HepG2 (cell line): ENCODE measurements around the gene SMCO4. TPM values are rescaled to one million over a fixed set of nuclear protein-coding genes. Genes with fewer than 3 reads are reported as not detected.

Experiments
- ATAC-seq: fragments of 200-7000 bp; cut with Tn5 transposase; 3 replicates; pipeline ENCODE4 v1.9.1; 2020; ENCODE audit warnings: mild to moderate bottlenecking, moderate library complexity
- BruUV-seq: library from RNA; stranded (reverse); fragments of 400-500 nt; replicated peaks from 2 replicates; lab custom pipeline; 2021; lab: Mats Ljungman, UMichigan
- CTCF ChIA-PET: fragments of 300-600 bp; formaldehyde crosslinking; extraction: SDS; loops from one replicate; lab custom pipeline; 2021; ENCODE audit warnings: low total read pairs, inconsistent platforms, low intra/inter-chr PET ratio; lab: Yijun Ruan, JAX
- POLR2A ChIA-PET: fragments of 350-600 bp; sonication (Branson Sonifier 250); formaldehyde crosslinking; loops from one replicate; lab custom pipeline; 2020; ENCODE audit warnings: antibody characterized with exemption, inconsistent platforms; lab: Yijun Ruan, JAX
- DNase-seq: peaks from one replicate; pipeline ENCODE4 v3.0.0-alpha.2; 2015; ENCODE audit warnings: low spot score
- FAIRE-seq: peaks from 3 replicates; lab custom pipeline; 2011; peaks lifted over from hg19 to GRCh38; lab: Jason Lieb, UNC
- H2AFZ ChIP-seq: one replicate; pipeline ENCODE4 v1.6.1; 2011; ENCODE audit warnings: low read length, inconsistent platforms
- H3K27ac ChIP-seq: fragments of 300-600 bp; 3 replicates; pipeline ENCODE4 v1.8.0; 2011; ENCODE audit warnings: mixed run types, mild to moderate bottlenecking, mixed read lengths, low read length, inconsistent platforms; ENCODE audit not compliant: insufficient read depth; ENCODE audit errors: extremely low read length
- H3K27me3 ChIP-seq, 2 experiments: fragments of 200-600 bp in 1 of 2; 2 replicates in 1 of 2; 3 replicates in 1 of 2; pipeline versions ENCODE4 v1.6.0 to v1.8.0; 2011; ENCODE audit warnings: low read length in 2 of 2, mild to moderate bottlenecking in 2 of 2, moderate library complexity in 2 of 2, inconsistent platforms in 1 of 2; ENCODE audit not compliant: insufficient read depth in 2 of 2, control insufficient read depth in 1 of 2
- H3K36me3 ChIP-seq, 2 experiments: fragments of 200-600 bp in 1 of 2; replicated peaks in 1 of 2; 2 replicates in 1 of 2; 3 replicates in 1 of 2; pipeline versions ENCODE4 v1.5.1 to v1.8.0; 2011; ENCODE audit warnings: low read length in 2 of 2, inconsistent platforms in 1 of 2; ENCODE audit not compliant: insufficient read depth in 2 of 2, control insufficient read depth in 1 of 2
- H3K4me1 ChIP-seq: 2 replicates; pipeline ENCODE4 v1.5.1; 2012; ENCODE audit warnings: low read length, inconsistent platforms; ENCODE audit not compliant: insufficient read depth
- H3K4me2 ChIP-seq: 2 replicates; pipeline ENCODE4 v1.6.0; 2011; ENCODE audit warnings: low read depth, low read length, inconsistent platforms
- H3K4me3 ChIP-seq, 3 experiments: fragments of 200-600 bp in 1 of 3; sonication (generic), shearing (Covaris generic) in 1 of 3; replicated peaks in 1 of 3; 2 replicates each; pipeline ENCODE4 v1.5.1; 2011 to 2016; ENCODE audit warnings: low read length in 3 of 3, inconsistent platforms in 2 of 3, low read depth in 2 of 3, mild to moderate bottlenecking in 2 of 3, control low read depth in 1 of 3, mixed read lengths in 1 of 3; ENCODE audit not compliant: insufficient read depth in 1 of 3
- H3K79me2 ChIP-seq: one replicate; pipeline ENCODE4 v1.6.1; 2011; ENCODE audit warnings: low read length, inconsistent platforms; ENCODE audit not compliant: insufficient read depth
- H3K9ac ChIP-seq: 2 replicates; pipeline ENCODE4 v1.6.0; 2011; ENCODE audit warnings: mild to moderate bottlenecking, low read depth, low read length, inconsistent platforms; ENCODE audit not compliant: insufficient read depth
- H3K9me3 ChIP-seq: 2 replicates; pipeline ENCODE4 v1.5.1; 2012; ENCODE audit warnings: mild to moderate bottlenecking, low read length
- H4K20me1 ChIP-seq: 2 replicates; pipeline ENCODE4 v1.6.0; 2011; ENCODE audit warnings: inconsistent platforms, mild to moderate bottlenecking, low read length, moderate library complexity; ENCODE audit not compliant: insufficient read depth
- CEBPB ChIP-seq: IDR thresholded peaks from 2 replicates; pipeline ENCODE4 v1.6.1; 2011; ENCODE audit warnings: low read depth, low read length, improper control_type of control experiment, borderline replicate concordance
- FOXO4 ChIP-seq: sonication (generic); formaldehyde crosslinking; conservative IDR thresholded peaks from 2 replicates; pipeline ENCODE4 v1.8.1; 2023; ENCODE audit warnings: missing genetic modification reagents
- MAF1 ChIP-seq: sonication (generic); formaldehyde crosslinking; IDR thresholded peaks from 2 replicates; pipeline ENCODE4 v1.5.0; 2020; ENCODE audit warnings: missing genetic modification reagents, borderline replicate concordance
- NFAT5 ChIP-seq: sonication (generic); formaldehyde crosslinking; IDR thresholded peaks from 2 replicates; pipeline ENCODE4 v1.4.0; 2020; ENCODE audit warnings: missing genetic modification reagents
- RBM39 ChIP-seq: fragments of 200-400 bp; formaldehyde crosslinking; IDR thresholded peaks from one replicate; pipeline ENCODE4 v1.6.1; 2018; ENCODE audit warnings: antibody characterized with exemption, mild to moderate bottlenecking, low read depth, low read length; ENCODE audit not compliant: poor library complexity, severe bottlenecking
- TFDP2 ChIP-seq: sonication (generic); formaldehyde crosslinking; IDR thresholded peaks from 2 replicates; pipeline ENCODE4 v1.4.0; 2020; ENCODE audit warnings: missing genetic modification reagents
- THAP11 ChIP-seq: IDR thresholded peaks from 2 replicates; pipeline ENCODE4 v1.6.1; 2016; ENCODE audit warnings: missing biosample characterization, missing genetic modification reagents
- ZBTB21 ChIP-seq: sonication (generic); formaldehyde crosslinking; IDR thresholded peaks from 2 replicates; pipeline ENCODE4 v1.4.0; 2020; ENCODE audit warnings: missing genetic modification reagents
- ZNF230 ChIP-seq: sonication (generic); formaldehyde crosslinking; IDR thresholded peaks from 2 replicates; pipeline ENCODE4 v1.4.0; 2020; ENCODE audit warnings: mild to moderate bottlenecking, missing genetic modification reagents
- WGBS: methylation state at CpG from one replicate; pipeline ENCODE4 v1.1.6; 2017; ENCODE audit warnings: low lambda C conversion rate; 5-methylcytosine and 5-hydroxymethylcytosine counted together
- in situ Hi-C: cut with HindIII; loops from 2 replicates; pipeline ENCODE4 v1.10.0; 2017; ENCODE audit warnings: low pct_unique_long_range_greater_than_20kb; ENCODE audit not compliant: extremely low pct_ligation_motif_present
- intact Hi-C: fragments of 100-400 bp; cut with micrococcal nuclease; formaldehyde crosslinking; loops from one replicate; pipeline ENCODE4 v1.10.0; 2022; ENCODE audit not compliant: unreplicated experiment
- polyA plus RNA-seq, 8 experiments: library from polyadenylated mRNA; depleted of rRNA in 3 of 8; stranded (reverse) in 7 of 8; unstranded in 1 of 8; fragments of >200 nt; fragmentation: Illumina TruSeq in 4 of 8; extraction: Trizol in 4 of 8; gene quantifications; 2 replicates each; pipeline versions ENCODE4 v1.2.1 to v1.2.3, GENCODE V29; 2011 to 2016; ENCODE audit warnings: low read depth in 4 of 8, missing spikeins in 1 of 8, mixed read lengths in 1 of 8; ENCODE audit not compliant: insufficient read depth in 1 of 8
- total RNA-seq, 5 experiments: library from RNA; depleted of rRNA; stranded (reverse); fragments of >200 nt; fragmentation: Illumina TruSeq; extraction: Trizol; gene quantifications; 2 replicates each; pipeline ENCODE4 v1.2.3, GENCODE V29; 2016; ENCODE audit warnings: low read depth in 1 of 5

Gene SMCO4
- total and polyA plus RNA-seq, 2 of the 13 experiments (the other 11 are each of a cell fraction or from before 2014, with no cell fraction given) = 10.6 to 28.5 TPM

- TF ChIP-seq TFDP2 (no peak), RBM39 (no peak), ZNF230 (no peak), THAP11 (CRISPR knock-in tag) (no peak), NFAT5 (CRISPR knock-in tag) (no peak)
Observed at GRCh38 chr11:93498161-93498560, 45.0 kb downstream of the SMCO4 start (continued).

GRCh38 chr11:93497596-93497995, 45.6 kb downstream of the SMCO4 start:
- H3K9ac ChIP-seq = no peak overlapping the region
- peaks cover 38% of the 10 kb centered on the region for H3K4me1 ChIP-seq
- 96% methylated on average over 2 of the region's 2 CpGs for WGBS
- H3K4me2 ChIP-seq = no peak overlapping the region
- H3K36me3 ChIP-seq = 0 out of 5 replicates have a peak, but pooled peaks cover 0 to 9% of the 10 kb centered on the region in 2 experiments
- H2AFZ ChIP-seq = no peak overlapping the region
- H4K20me1 ChIP-seq = peaks cover 9% of the 10 kb centered on the region; the same call in 1 of the 2 replicates
- in situ Hi-C loops (no loop called here), intact Hi-C loops (no loop called here)
- TF ChIP-seq FOXO4 (CRISPR knock-in tag) (no peak), CEBPB (0 out of 2 replicates have a peak, but pooled peaks have one; percentile 14), ZBTB21 (CRISPR knock-in tag) (no peak), MAF1 (CRISPR knock-in tag) (no peak)
- ATAC-seq = no peak
- no peak for FAIRE-seq
- POLR2A ChIA-PET = no interaction called here
- CTCF ChIA-PET = no interaction called here
- DNase-seq = no peak
- H3K4me3 ChIP-seq = no peak overlapping the region
- no peaks in the 10 kb centered on the region for H3K79me2 ChIP-seq
- no peaks in the 10 kb centered on the region for H3K27me3 ChIP-seq
- no TSS peak for BruUV-seq
- no peak overlapping the region for H3K27ac ChIP-seq
- H3K9me3 ChIP-seq = no peaks in the 10 kb centered on the region
